GM12878 (cell line): Measurements from ENCODE around the gene LRBA. TPM values are rescaled to one million over a fixed set of nuclear protein-coding genes. Genes with fewer than 3 reads are reported as not detected.

Experiments used
- ATAC-seq: fragments of 200-7000 bp; cut with Tn5 transposase; 3 replicates; pipeline ENCODE4 v1.9.1; 2020; ENCODE audit warnings: mild to moderate bottlenecking, moderate library complexity
- BruUV-seq: library from RNA; stranded (reverse); fragments of 400-500 nt; replicated peaks from 2 replicates; lab custom pipeline; 2021; lab: Mats Ljungman, UMichigan
- CTCF ChIA-PET: fragments of 300-600 bp; sonication (Branson Sonifier 250); formaldehyde crosslinking; extraction: SDS; loops from one replicate; lab custom pipeline; 2021; ENCODE audit warnings: inconsistent platforms; lab: Yijun Ruan, JAX
- POLR2A ChIA-PET: fragments of 350-600 bp; formaldehyde crosslinking; extraction: SDS; loops from one replicate; lab custom pipeline; 2021; ENCODE audit warnings: inconsistent platforms; lab: Charles Lee
- RAD21 ChIA-PET: fragments of 300-600 bp; sonication (Branson Sonifier 250); formaldehyde crosslinking; loops from one replicate; lab custom pipeline; 2023; ENCODE audit warnings: antibody characterized with exemption; ENCODE audit not compliant: unreplicated experiment; lab: Charles Lee
- SMC1A ChIA-PET: fragments of 300-600 bp; sonication (Branson Sonifier 250); formaldehyde crosslinking; loops from one replicate; lab custom pipeline; 2023; ENCODE audit not compliant: unreplicated experiment, uncharacterized antibody; lab: Charles Lee
- DNase-seq: peaks from one replicate; pipeline ENCODE4 v3.0.0-alpha.2; 2011; ENCODE audit warnings: low read depth, low spot score
- FAIRE-seq: peaks from 3 replicates; lab custom pipeline; 2011; peaks lifted over from hg19 to GRCh38; lab: Jason Lieb, UNC
- H2AFZ ChIP-seq: 2 replicates; pipeline ENCODE4 v1.6.0; 2011; ENCODE audit warnings: low read depth, low read length, control low read depth; ENCODE audit not compliant: control insufficient read depth
- H3K27ac ChIP-seq: 2 replicates; pipeline ENCODE4 v1.5.1; 2011; ENCODE audit warnings: control low read depth; ENCODE audit not compliant: control insufficient read depth, insufficient read depth
- H3K27me3 ChIP-seq, 2 experiments: replicated peaks in 1 of 2; 2 replicates each; pipeline versions ENCODE4 v1.6.0 to v1.6.1; 2011; ENCODE audit warnings: low read length in 1 of 2; ENCODE audit not compliant: control insufficient read depth in 2 of 2, insufficient read depth in 2 of 2
- H3K36me3 ChIP-seq, 2 experiments: 2 replicates each; pipeline ENCODE4 v1.5.1; 2011; ENCODE audit warnings: low read length in 1 of 2; ENCODE audit not compliant: control insufficient read depth in 2 of 2, insufficient read depth in 2 of 2
- H3K4me1 ChIP-seq: 2 replicates; pipeline ENCODE4 v1.6.1; 2011; ENCODE audit warnings: mild to moderate bottlenecking, low read length, moderate library complexity, mixed read lengths; ENCODE audit not compliant: control insufficient read depth, insufficient read depth
- H3K4me2 ChIP-seq: 2 replicates; pipeline ENCODE4 v1.6.0; 2011; ENCODE audit warnings: control low read depth; ENCODE audit not compliant: control insufficient read depth, insufficient read depth
- H3K4me3 ChIP-seq: fragments of 200-600 bp; sonication (generic); 2 replicates; pipeline ENCODE4 v1.5.1; 2016
- H3K79me2 ChIP-seq: 2 replicates; pipeline ENCODE4 v1.6.0; 2011; ENCODE audit warnings: low read length; ENCODE audit not compliant: control insufficient read depth, insufficient read depth
- H3K9ac ChIP-seq: 2 replicates; pipeline ENCODE4 v1.8.0; 2011; ENCODE audit warnings: low read length, control low read depth, mixed read lengths; ENCODE audit not compliant: control insufficient read depth, insufficient read depth
- H3K9me3 ChIP-seq: replicated peaks from 3 replicates; pipeline ENCODE4 v1.5.1; 2011; ENCODE audit warnings: mild to moderate bottlenecking, low read length; ENCODE audit not compliant: control insufficient read depth, insufficient read depth
- H4K20me1 ChIP-seq: 2 replicates; pipeline ENCODE4 v1.6.0; 2011; ENCODE audit not compliant: control insufficient read depth, insufficient read depth
- EP300 ChIP-seq, 2 experiments: fragments of 150-350 bp in 1 of 2; IDR thresholded peaks; 2 replicates each; pipeline ENCODE4 v1.6.1; 2011 to 2012; ENCODE audit warnings: low read depth in 2 of 2, low read length in 2 of 2, borderline replicate concordance in 1 of 2, improper control_type of control experiment in 1 of 2, inconsistent platforms in 1 of 2; ENCODE audit not compliant: control insufficient read depth in 1 of 2
- EZH2 ChIP-seq: IDR thresholded peaks from 2 replicates; pipeline ENCODE4 v1.6.1; 2012; ENCODE audit warnings: low read depth, mild to moderate bottlenecking, control low read depth, inconsistent platforms, low read length, borderline replicate concordance; ENCODE audit not compliant: control insufficient read depth
- KLF5 ChIP-seq: fragments of 450-650 bp; IDR thresholded peaks from 2 replicates; pipeline ENCODE4 v1.6.1; 2014; ENCODE audit warnings: mild to moderate bottlenecking; ENCODE audit not compliant: partially characterized antibody
- MTA2 ChIP-seq: fragments of 450-650 bp; IDR thresholded peaks from 2 replicates; pipeline ENCODE4 v1.6.1; 2016; ENCODE audit warnings: low read depth, mild to moderate bottlenecking, moderate library complexity
- NFYA ChIP-seq: IDR thresholded peaks from 2 replicates; pipeline ENCODE4 v1.6.1; 2011; ENCODE audit warnings: low read depth, mild to moderate bottlenecking, low read length, improper control_type of control experiment, borderline replicate concordance
- NR2F1 ChIP-seq: fragments of 450-650 bp; conservative IDR thresholded peaks from 2 replicates; pipeline ENCODE4 v1.6.1; 2017; ENCODE audit warnings: mild to moderate bottlenecking
- SMAD5 ChIP-seq: IDR thresholded peaks from 2 replicates; pipeline ENCODE4 v1.6.1; 2016; ENCODE audit warnings: antibody characterized with exemption, low read depth
- ZSCAN29 ChIP-seq: fragments of 450-650 bp; IDR thresholded peaks from 2 replicates; pipeline ENCODE4 v1.6.1; 2017; ENCODE audit warnings: mild to moderate bottlenecking, moderate library complexity
- WGBS: methylation state at CpG from one replicate; pipeline ENCODE4 v1.1.6; 2016; ENCODE audit warnings: low lambda C conversion rate; ENCODE audit not compliant: insufficient replicate concordance, insufficient coverage; ENCODE audit errors: missing lambda C conversion rate; 5-methylcytosine and 5-hydroxymethylcytosine counted together
- in situ Hi-C: fragments of 300-500 bp; cut with MboI; formaldehyde crosslinking; loops from 9 replicates; pipeline ENCODE4 v1.14.3; 2018; ENCODE audit warnings: mixed read lengths
- intact Hi-C: fragments of 100-400 bp; cut with micrococcal nuclease; formaldehyde crosslinking; loops from one replicate; pipeline ENCODE4 v1.14.2; 2022; ENCODE audit not compliant: unreplicated experiment
- polyA plus RNA-seq, 11 experiments: library from polyadenylated mRNA; depleted of rRNA in 4 of 11; unstranded in 6 of 11; stranded (reverse) in 5 of 11; fragments of >200 nt; fragmentation: Nextera tagmentation in 4 of 11; fragmentation: Illumina TruSeq in 1 of 11; extraction: Ambion mirVana in 4 of 11; extraction: Trizol in 1 of 11; gene quantifications; 1 replicate in 1 of 11; 2 replicates in 10 of 11; pipeline versions ENCODE4 v1.2.1 to v1.2.3, GENCODE V29; 2011 to 2016; ENCODE audit warnings: inconsistent platforms in 2 of 11, missing spikeins in 2 of 11, low read depth in 1 of 11
- total RNA-seq, 4 experiments: library from RNA; depleted of rRNA in 3 of 4; stranded (reverse); fragments of >200 nt in 3 of 4; fragmentation: Illumina TruSeq in 1 of 4; extraction: Trizol in 1 of 4; gene quantifications; 2 replicates each; pipeline versions ENCODE4 v1.2.1 to v1.2.3, GENCODE V29; 2013 to 2021
- TF ChIP-seq, protein P1 (sequence below): fragments of 450-650 bp; IDR thresholded peaks from 2 replicates; pipeline ENCODE4 v1.6.1; 2016; ENCODE audit warnings: mild to moderate bottlenecking
- TF ChIP-seq, protein P2 (sequence below): fragments of 450-650 bp; IDR thresholded peaks from 2 replicates; pipeline ENCODE4 v1.6.1; 2017; ENCODE audit warnings: antibody characterized with exemption, mild to moderate bottlenecking, moderate library complexity

The LRBA gene
- total and polyA plus RNA-seq, 10 of the 15 experiments (the other 5 are each of a cell fraction or from before 2014, with no cell fraction given), result 20.3 to 93.4 (median 55.0) TPM

DNA sequence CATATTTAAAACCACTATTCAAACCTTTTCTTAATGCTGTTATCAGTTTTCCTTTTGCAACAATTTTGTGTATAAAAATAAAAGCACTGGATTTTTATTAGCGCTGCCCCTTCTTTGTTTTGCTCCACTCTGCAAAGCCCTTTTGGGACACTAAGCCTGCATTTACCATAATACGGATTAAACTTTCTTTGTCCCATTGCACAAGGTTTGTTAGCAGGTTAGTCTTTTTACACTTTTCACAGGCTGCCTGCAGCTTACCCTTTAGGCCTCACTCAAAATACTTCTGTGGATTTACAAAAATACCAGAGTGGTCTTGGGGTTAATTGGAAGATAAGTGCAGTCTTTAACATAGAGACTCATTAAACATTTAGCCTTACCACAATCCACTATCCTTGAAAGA, 468.8 kb downstream of the LRBA start:
- no peak for TF ChIP-seq NR2F1
- TF ChIP-seq EZH2, result no peak
- TF ChIP-seq, protein P1, sequence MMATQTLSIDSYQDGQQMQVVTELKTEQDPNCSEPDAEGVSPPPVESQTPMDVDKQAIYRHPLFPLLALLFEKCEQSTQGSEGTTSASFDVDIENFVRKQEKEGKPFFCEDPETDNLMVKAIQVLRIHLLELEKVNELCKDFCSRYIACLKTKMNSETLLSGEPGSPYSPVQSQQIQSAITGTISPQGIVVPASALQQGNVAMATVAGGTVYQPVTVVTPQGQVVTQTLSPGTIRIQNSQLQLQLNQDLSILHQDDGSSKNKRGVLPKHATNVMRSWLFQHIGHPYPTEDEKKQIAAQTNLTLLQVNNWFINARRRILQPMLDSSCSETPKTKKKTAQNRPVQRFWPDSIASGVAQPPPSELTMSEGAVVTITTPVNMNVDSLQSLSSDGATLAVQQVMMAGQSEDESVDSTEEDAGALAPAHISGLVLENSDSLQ, result no peak
- TF ChIP-seq KLF5, result no peak
- TF ChIP-seq, protein P2, sequence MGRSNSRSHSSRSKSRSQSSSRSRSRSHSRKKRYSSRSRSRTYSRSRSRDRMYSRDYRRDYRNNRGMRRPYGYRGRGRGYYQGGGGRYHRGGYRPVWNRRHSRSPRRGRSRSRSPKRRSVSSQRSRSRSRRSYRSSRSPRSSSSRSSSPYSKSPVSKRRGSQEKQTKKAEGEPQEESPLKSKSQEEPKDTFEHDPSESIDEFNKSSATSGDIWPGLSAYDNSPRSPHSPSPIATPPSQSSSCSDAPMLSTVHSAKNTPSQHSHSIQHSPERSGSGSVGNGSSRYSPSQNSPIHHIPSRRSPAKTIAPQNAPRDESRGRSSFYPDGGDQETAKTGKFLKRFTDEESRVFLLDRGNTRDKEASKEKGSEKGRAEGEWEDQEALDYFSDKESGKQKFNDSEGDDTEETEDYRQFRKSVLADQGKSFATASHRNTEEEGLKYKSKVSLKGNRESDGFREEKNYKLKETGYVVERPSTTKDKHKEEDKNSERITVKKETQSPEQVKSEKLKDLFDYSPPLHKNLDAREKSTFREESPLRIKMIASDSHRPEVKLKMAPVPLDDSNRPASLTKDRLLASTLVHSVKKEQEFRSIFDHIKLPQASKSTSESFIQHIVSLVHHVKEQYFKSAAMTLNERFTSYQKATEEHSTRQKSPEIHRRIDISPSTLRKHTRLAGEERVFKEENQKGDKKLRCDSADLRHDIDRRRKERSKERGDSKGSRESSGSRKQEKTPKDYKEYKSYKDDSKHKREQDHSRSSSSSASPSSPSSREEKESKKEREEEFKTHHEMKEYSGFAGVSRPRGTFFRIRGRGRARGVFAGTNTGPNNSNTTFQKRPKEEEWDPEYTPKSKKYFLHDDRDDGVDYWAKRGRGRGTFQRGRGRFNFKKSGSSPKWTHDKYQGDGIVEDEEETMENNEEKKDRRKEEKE, result no peak
- TF ChIP-seq EP300 (IDR thresholded peaks at IDR 0.05; ENCODE audit: borderline replicate concordance in 1 of 2, control insufficient read depth in 1 of 2, low read depth in 2 of 2, low read length in 2 of 2), result no peak
- TF ChIP-seq ZSCAN29, result no peak
- TF ChIP-seq MTA2, result no peak
- no peak for TF ChIP-seq NFYA
- TF ChIP-seq SMAD5, result no peak
- TF ChIP-seq, all 136 proteins: peak for 0
- RAD21 ChIA-PET, result no interaction called here
- H3K4me2 ChIP-seq, result no peak overlapping the region
- ATAC-seq (no peak), DNase-seq (no peak), FAIRE-seq (no peak)
- H4K20me1 ChIP-seq, result no peaks in the 10 kb centered on the region
- no peaks in the 10 kb centered on the region for H3K9me3 ChIP-seq
- 96% methylated on average over 2 of the region's 2 CpGs for WGBS
- H3K79me2 ChIP-seq, result no peaks in the 10 kb centered on the region
- H3K4me1 ChIP-seq, result no peaks in the 10 kb centered on the region
- H3K36me3 ChIP-seq, result no peaks in the 10 kb centered on the region
- H3K27me3 ChIP-seq, result no peaks in the 10 kb centered on the region
- in situ Hi-C loops, result no loop called here
- SMC1A ChIA-PET, result no interaction called here
- intact Hi-C loops, result no loop called here
- no peak overlapping the region for H3K27ac ChIP-seq
- no peak overlapping the region for H3K9ac ChIP-seq
- CTCF ChIA-PET, result interaction anchor here (1.6 kb wide), 1 partner anchor 321 kb away, joined by 3 read pairs; no protein-coding TSS in a partner anchor
- no peak overlapping the region for H2AFZ ChIP-seq
- POLR2A ChIA-PET, result no interaction called here
- H3K4me3 ChIP-seq, result no peak overlapping the region
- BruUV-seq, result no TSS peak
